GM19324 (cell line): ENCODE results near the gene RB1.

Source experiments
- ATAC-seq: cut with Tn5 transposase; IDR thresholded peaks from one replicate; pipeline ENCODE4 v1.9.1; 2021; ENCODE audit warnings: mild to moderate bottlenecking, moderate library complexity; ENCODE audit not compliant: unreplicated experiment, low FRiP score

The RB1 gene

GRCh38 chr13:48514793-48515192 lies 211.2 kb downstream of the RB1 start:
- ATAC-seq, result no peak

GRCh38 chr13:48515732-48516131 lies 212.2 kb downstream of the RB1 start:
- no peak for ATAC-seq

- no peak for ATAC-seq
Measured at GRCh38 chr13:48518083-48518482, 214.5 kb downstream of the RB1 start.

GRCh38 chr13:48526286-48526685 lies 222.7 kb downstream of the RB1 start:
- ATAC-seq, result no peak

- ATAC-seq, result no peak
Measured at GRCh38 chr13:48527955-48528354, 224.4 kb downstream of the RB1 start.

GRCh38 chr13:48528720-48529119 lies 225.2 kb downstream of the RB1 start:
- ATAC-seq, result no peak

GRCh38 chr13:48530833-48531232 lies 227.3 kb downstream of the RB1 start:
- no peak for ATAC-seq
